Measurements from ENCODE around the gene RPL41.

- no peak for TF ChIP-seq CTCF (IDR thresholded peaks at IDR 0.05)
- TF ChIP-seq POLR2A (IDR thresholded peaks at IDR 0.05) = no peak
These were observed 42.0 kb upstream of the RPL41 start for GRCh38 chr12:56074396-56074795.

Data from esophagus squamous epithelium (tissue), 4 donors.